ENCODE measurements around the gene HLX.

Gene HLX

DNA sequence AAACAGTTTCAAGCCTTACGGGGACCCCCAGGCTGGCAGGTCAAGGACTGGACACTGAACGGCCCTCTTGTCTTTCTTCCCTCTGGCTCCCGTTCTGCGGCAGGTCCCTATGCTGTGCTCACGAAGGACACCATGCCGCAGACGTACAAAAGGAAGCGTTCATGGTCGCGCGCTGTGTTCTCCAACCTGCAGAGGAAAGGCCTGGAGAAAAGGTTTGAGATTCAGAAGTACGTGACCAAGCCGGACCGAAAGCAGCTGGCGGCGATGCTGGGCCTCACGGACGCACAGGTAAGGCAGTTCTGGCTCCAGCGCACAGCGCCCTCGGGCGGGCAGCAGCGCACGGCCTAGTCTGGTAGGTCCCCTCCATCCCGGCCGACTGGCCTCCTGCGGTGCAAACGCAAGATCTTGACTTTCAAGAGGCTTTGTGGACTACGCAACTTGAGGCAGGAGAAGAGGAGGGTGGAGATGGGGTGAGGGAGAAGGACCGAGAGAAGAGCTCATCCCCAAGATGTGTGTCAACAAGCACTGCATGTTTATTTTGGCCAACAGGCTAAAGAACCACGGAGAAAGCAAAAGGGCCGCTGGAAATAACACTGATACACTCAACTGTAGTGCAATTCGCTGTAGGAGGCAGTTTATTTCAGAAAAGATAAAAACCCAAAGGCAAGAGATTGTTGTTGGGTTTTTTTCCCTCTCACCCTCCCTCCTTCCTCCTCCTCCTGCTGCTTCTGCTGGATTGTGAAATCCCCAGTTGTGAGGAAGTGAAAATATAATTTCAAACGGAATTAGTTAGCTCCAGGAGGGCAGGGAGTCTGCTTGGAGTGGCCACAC, 3.0 kb downstream of the HLX start:
- DNase-seq (ENCODE audit: low read depth in 2 of 2): no peak

DNA sequence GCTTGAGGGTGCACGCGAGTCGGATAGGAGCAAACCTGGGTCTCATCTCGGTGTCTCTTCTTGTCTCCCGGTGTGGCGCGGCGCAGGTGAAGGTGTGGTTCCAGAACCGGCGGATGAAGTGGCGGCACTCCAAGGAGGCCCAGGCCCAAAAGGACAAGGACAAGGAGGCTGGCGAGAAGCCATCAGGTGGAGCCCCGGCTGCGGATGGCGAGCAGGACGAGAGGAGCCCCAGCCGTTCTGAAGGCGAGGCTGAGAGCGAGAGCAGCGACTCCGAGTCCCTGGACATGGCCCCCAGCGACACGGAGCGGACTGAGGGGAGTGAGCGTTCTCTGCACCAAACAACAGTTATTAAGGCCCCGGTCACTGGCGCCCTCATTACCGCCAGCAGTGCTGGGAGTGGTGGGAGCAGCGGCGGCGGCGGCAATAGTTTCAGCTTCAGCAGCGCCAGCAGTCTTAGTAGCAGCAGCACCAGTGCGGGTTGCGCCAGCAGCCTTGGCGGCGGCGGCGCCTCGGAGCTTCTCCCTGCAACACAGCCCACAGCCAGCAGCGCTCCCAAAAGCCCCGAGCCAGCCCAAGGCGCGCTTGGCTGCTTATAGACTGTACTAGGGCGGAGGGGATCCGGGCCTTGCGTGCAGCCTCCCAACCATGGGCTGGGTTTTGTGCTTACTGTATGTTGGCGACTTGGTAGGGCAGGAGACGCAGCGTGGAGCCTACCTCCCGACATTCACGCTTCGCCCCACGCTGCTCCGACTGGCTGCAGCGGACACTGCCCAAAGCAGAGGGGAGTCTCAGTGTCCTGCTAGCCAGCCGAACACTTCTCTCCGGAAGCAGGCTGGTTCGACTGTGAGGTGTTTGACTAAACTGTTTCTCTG, 5.1 kb downstream of the HLX start:
- no peak for DNase-seq (ENCODE audit: low read depth in 2 of 2)

DNA sequence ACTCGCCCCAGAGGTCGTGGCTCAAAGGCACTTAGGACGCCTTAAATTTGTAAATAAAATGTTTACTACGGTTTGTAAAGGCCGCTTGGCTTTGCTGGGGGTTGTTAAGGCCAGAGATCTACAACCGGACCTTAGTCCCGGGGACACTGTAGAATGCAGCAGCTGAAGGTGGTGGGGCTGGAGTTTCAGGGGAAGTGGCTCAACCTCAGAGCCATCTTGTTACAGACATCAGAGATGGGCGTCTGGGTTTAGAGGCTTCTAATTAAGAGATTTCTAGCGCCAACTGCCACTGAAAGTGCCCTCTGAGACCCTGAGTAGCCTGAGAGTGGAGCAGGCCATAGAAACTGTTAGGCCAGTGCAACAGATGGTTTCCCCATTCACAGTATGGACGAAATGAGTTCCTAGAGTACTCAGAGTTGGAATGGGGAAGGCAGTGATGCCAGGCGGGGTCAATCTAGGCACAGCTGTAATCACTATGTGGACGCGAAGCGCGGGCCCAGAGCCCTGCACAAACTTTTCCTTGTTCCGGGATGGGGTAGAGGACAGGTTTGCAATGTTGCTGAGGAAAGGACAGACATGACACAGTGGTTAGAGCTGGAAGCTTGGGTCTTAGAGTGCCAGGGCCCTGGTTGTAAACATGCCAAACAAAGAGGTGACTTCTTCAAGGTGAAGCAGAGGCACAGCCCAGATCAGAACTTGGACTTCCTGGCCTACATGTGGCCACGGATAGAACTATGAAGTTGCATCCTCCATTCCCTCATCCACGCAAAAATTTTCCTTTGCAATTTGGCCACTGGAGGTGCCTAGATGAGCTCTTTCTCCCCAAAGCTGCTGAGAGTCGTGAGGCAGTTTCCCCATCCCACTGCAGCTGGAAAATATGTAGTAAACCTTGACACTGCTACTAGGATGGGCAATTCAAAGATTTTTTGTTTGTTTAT, 6.0 kb downstream of the HLX start:
- DNase-seq (ENCODE audit: low read depth in 2 of 2): no peak

DNA sequence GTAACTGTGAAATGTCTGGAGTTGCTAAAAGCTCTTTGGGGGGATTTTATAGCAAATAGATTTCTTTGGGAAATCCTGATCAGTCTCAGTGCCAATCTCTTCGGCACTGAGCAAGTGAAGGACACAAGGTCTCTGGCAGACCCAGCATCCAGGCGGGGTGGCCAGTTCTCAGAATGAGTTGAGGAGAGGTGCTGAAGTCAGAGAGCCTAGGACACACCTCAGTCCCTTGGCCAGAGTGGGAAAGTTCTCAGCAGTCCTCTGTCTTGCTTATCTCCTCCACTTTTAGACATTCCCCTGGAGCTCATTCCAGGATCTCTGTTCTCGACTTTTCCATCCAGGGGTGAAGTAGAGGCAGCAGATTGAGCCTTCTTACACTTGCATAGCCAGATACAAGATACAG, 6.7 kb downstream of the HLX start:
- no peak for DNase-seq (ENCODE audit: low read depth in 2 of 2)

DNA sequence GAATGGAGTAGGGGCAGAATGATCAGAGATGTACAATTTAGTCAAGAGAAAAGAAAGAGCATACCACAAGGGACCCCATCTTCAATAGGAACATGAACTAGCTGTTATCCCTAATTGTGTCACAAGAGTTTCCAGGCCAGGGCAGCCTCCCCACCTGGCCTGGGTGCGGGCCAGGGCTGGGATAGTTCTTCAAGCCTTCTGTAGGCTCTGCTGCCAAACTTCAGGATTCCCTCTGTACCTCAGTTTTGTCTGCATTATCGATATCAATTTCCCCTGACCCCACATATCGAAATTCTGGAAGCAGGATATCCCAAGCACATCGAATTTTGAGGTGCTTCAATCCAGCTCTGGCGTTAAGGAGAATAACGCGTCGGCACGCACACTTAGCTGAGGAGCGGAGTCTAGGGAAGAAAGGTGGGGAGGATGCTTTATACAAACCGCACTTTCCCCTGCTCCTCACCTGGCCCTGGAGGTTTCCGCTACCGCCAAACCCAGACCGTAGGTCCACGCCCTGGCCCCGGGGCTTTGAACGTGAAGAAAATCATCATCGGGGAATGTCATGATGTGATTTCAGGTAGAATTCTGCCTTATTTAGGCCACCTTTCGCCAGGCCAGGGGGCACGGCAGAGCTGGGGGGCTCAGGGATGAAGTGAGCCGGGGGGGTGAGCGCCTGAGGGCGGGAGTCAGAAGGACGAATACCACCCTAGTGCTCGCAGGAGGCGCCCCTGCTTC, 7.4 kb downstream of the HLX start:
- DNase-seq (ENCODE audit: low read depth in 2 of 2): no peak

DNA sequence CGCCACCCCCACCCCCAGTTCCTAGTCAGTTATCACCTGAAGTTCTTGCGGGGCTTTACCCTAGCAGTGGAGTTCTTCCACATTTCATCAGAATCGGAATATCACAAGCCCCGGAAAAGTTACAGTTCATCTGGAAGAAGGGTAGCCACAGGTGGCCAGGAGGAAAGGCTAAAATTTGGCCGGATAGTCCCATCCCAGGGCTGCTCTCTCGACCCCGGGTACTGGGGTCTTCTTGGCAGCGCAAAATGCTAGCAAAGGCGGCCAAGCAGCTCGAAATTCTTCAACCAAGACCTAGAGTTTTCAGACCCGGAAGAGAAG, 7.9 kb downstream of the HLX start:
- DNase-seq (ENCODE audit: low read depth in 2 of 2): no peak

DNA sequence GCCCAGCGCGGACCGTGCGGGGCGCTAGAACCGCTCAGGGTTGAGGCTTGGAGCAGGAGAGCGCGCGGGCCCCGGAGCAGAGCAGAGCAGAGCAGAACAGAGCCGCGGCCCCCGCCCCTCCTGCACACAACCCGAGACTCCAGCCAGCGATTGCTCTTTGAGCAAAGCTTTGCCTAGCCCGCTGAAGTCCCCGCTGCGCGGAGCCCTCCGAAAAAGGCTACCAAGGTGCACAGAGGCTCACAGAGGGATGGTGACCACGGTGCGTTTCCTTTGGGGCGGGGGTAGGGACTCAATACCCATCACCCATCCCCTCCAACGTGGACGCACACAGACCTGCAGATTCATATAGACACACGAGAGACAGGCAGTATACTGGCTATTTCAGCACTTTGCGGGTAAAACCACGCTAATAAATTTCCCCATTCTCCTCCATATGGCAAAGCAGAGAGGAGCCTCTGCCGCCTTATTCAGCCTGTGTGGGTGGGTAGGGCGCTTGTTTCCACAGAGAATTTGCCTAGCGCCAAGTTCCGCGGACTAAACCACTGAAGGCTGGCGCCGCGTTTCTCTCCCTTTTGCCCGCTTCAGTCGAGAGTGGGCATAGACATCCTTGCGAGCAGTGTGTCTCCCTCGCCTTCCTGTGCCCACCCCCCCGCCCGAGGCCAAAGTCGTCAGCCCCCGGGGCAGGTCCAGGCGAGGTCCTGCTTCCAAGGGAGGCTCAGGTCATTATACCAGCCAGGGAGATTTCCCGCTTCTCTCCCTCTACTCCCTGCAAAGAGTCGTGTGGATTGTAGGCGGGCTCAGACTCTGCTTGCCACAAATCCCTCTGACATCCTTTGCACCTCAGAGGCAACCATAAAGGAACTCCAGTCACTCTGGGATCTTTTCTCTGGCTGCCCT, 8.5 kb downstream of the HLX start:
- DNase-seq (ENCODE audit: low read depth in 2 of 2): no peak

DNA sequence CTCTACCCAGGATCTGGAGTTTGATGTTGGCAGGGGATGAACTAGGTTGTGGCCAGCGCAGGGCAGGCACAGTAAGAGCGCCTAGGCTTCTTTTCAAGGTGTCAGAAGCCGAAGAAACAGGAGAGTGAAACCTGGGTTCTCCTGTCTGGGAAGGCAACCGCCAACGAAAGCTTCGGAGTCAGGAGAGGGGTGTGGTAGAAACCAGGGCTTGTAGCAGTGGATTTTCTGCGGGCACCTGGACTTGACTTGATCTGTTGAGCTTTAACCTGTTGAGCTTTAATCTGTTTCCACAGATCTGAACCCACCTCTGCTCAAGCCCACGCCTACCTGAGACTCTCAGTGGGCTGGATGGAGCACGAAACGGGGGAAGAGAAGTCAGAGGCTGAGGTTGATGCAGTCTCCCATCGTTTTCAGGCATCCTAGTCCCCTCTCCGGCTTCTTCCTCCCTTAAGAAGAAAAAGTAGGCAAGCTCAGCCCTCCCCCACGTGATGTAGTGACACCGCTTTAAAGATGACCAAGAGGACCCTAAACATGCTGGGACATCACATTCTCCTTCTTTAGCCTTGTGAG, 9.3 kb downstream of the HLX start:
- DNase-seq (ENCODE audit: low read depth in 2 of 2): no peak

DNA sequence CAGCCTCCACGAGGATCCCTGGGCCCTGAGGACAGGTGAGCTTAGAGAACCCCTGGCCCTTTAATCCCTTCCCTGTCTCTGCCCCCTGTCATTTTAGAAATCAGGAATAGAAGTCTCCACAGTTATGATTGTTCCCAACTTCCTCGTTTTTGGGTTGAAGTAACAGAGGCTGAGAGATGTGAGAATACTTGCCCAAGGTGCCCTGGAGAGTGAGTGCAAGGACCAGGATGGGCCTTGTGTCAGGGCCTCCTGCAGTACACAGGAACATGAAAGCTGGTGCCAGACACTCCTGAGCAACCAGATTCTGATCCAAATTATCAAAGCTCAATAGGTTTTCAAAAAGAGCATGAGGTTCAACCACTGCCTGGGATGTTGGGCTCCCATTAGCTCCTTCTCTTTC, 10.1 kb downstream of the HLX start:
- DNase-seq (ENCODE audit: low read depth in 2 of 2): no peak

DNA sequence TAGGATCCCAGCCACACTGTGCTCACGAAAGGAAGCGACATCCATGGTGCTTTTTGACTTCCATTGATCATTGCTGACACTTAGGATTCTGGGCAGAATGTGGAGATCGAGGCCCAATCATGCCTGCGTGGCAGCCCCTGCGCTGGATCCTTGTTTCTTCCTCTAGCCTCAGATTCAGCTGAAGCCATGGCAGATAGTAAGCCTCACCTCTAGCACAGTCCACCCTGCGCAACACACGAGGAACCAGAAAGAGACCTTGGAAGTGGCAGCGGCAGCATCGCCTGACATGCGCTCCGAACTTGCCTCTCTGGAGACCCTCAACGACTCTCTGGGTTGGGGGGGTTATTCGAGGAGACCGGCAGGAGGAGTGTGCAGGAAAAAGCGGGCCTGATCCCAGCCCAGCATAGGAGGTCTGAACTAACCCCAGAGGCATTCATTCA, 10.6 kb downstream of the HLX start:
- no peak for DNase-seq (ENCODE audit: low read depth in 2 of 2)

DNA sequence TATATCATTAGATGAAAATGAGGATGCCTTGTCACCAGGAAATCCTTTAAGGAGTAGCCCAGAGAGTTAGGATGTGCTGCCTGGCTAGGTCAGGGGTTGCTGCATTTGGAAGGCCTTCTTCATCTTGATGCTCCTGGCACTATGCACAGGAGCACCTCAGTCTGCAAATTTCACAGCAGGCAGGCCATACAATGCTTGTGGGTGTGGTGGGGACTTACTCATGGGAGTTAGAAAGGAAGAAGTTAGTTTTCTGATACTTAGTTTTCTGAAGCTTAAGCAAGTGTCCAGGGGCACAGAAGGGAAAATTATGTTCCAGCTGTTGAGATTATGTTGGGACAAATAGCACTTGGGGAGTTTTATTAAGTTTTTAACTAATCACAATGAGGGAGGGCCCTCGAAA, 11.4 kb downstream of the HLX start:
- DNase-seq (ENCODE audit: low read depth in 2 of 2): no peak

DNA sequence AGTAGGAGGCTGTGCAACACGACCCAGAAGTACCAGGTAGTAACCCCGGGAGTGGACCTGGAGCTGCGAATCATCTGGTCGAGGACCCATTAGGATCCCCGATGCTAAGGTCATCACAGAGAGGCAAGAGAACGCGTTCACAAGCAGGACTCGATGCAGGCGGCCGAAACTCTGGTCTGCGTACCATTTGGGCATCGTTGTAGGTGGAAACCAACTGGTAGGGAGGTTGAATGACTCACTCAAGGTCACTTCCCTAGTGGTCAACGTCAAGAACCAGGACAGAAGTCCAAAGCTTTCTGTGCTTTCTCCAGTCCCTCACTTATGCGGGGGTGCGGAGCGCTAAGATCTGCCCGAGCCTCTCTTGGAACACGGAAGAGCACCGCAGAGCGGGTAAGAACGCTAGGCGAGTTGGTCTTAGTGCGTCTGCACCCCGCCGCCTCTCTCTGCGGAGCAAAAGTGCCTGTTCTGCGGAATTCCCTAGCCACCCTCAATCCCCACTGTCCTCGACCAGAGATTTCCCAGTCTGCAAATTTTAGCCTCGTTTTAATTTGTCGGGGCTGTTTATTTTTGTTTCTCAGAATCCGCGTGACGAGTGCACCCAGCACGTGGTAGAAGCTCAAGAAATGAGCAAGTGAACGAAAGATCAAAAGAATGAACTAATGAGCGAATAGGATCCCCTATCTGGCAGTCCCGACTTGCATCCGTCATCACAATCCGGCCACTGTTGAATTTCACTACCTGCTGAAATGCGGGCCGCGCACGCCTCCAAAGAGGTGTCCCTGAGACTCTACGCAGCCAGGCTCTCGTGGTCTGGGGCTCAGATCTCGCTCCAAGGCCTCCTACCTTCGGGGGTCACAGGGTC, 12.2 kb downstream of the HLX start:
- DNase-seq (ENCODE audit: low read depth in 2 of 2): no peak

DNA sequence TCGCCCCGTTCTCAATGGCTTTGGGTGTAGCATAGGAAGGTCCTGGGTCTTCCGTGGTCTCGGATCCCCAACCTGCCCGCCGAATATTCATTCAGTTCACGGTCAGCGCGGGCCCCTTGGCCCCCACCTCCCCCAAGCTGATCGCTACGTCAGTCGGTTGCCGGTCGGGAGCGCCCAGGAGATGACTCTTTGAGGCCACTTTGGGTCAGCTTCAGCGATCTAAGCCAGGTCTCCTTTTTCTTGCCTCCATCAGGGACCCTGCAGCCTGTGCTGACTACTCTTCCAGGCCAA, 12.8 kb downstream of the HLX start:
- DNase-seq (ENCODE audit: low read depth in 2 of 2): no peak

DNA sequence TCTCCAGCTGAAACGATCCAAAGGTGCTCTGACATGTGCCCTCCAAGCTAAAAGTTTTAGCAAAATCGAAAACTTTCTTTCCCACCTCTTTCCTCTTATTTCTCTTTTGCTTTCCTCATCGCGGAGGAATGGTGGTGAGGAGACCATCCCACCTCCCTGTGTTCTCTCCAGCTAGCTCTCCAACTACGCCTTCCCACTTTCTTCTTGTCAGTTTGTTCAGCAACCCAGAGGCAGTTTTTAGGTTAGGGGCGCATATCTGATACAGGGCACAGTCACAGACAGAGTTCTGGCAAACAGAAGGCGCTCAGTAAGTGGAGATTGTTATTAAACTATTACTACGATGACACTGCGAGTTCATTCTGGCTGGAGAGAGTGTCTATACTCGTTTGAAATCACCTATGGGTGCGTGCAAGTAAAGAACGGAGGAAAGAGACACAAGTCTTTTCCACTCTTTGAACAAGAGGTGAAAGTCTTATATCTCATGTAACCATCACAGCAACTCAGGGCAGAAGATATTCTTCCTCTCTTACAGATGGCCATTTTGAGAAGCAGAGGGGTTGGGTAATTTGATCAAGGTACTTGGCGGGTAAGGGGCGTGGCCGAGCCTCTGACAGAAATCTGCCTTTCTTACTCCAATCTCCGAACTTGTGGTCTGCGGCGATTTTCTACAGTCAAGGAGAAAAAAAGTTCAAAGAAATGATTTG, 13.9 kb downstream of the HLX start:
- DNase-seq (ENCODE audit: low read depth in 2 of 2): no peak

DNA sequence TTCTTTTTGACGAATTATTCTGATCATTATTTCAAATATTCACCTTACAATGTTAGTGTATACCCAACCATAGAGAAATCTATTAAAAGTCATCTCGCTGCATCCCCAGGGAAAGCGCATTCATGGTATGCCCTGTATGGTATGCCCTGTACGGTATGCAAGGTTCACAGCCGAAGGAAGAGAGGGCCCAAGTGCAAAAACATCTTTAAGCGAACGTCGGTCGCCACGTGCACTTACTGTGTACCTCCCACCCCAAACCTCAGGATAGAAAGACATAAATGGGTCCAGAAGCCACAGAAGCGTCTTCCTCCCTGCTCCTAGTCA, 14.4 kb downstream of the HLX start:
- DNase-seq (ENCODE audit: low read depth in 2 of 2): no peak

DNA sequence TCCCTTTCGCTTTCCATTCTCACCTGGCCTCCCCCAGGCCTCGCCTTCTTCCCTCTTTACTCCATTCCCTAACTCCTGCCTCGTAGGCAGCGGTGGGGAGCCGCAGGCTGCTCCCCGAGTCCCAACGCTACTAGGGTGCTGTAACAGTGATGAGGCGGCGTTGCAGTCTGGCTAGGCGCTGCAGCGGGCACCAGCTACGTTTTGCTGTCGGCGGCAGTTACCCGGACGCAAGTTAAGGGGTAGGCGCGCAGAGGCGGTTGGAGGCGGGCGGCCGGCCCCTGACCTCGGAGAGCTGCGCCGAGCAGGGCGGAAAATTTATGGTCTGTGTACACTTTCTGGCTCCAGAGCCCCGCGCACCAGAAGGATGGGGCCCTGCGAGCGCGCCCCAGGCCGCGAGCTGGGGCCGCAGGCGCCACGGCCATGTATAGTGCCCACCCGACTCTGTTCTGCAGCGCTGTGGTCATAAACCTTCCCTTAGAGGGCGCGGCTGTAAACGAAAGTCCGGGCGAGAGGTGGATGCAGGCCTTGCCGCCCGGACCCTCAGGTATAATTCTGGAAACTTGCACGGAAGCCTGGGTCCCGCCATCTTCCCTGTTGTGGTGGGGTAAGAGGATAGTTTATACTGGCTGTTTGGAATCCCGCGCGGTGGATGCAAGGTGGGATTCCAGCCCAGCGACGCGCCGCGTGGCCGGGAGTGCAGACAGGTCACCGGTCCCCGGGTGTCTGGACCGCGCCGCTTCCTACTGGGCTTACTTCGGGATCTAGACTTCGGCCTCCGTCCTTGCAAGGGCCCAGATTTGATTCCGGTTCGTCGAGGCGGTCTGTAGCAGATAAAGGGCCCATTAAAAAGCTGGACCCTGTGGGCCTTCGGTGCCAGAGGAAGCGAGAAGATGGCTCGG, 15.0 kb downstream of the HLX start:
- DNase-seq (ENCODE audit: low read depth in 2 of 2): no peak

DNA sequence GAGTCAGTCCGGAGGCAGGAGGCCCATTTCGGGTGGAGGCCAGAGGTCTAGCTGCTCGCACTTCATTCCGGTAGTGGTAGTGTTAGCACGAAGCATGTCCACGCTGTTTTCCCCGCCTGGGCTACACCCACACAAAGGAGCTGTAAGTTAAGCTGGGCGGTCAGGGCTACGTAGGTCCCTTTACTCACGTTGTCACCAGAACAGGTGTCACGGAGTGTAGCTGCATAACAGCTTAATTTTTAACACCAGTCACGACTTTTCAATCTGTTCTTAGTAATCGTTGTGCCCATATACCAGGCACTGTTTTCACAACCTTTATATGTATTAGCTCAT, 15.6 kb downstream of the HLX start:
- no peak for DNase-seq (ENCODE audit: low read depth in 2 of 2)

DNA sequence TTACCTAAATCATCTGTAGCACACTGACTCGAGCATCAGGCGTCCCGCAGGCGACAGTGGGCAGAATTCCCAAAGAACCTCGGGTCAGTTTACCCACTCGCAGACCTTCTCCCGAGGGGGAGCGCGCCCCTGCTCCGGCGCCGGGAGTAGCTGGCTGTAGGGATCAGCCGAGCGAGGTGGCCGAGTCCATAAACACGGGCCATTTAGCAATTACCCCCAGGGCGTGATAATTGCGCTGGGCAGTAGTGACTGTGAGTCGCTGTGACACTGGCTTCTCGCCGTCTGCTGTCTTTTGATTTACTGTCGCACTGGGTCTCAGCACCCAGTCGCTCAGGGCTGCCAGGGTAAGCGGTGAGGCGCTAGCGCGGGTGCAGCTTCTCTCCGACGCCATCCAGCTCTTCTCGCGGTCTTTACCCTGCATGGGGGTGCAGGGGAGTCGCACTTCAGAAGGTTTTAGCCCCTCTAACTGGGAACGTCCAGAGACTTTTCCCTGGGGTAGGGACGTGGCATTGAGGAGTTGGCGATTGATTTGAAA, 16.2 kb downstream of the HLX start:
- no peak for DNase-seq (ENCODE audit: low read depth in 2 of 2)
